ENCODE data around the gene ATP6AP1. TPM values are rescaled to one million over a fixed set of nuclear protein-coding genes. Genes with fewer than 3 reads are reported as not detected.

Gene ATP6AP1
- total RNA-seq, 2 experiments from 2014 or later = 46.1 to 46.9 TPM

DNA sequence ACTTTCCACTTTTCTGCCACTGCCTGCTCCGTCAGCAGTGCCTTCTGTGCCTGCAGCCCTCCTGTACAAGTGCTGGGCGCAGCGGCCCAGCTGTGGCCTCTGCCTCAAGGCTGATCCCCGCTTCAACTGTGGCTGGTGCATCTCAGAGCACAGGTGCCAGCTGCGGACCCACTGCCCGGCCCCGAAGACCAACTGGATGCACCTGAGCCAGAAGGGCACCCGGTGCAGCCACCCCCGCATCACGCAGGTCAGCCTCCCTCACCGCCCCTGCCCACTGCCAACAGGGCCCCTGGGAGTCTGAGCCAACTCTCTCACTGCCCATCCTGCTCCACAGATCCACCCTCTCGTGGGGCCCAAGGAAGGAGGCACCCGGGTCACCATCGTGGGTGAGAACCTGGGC, 37.1 kb downstream of the ATP6AP1 start:
- H3K9me3 Mint-ChIP-seq = no peaks in the 10 kb centered on the region
- no peaks in the 10 kb centered on the region for H3K4me1 Mint-ChIP-seq
- no peak overlapping the region for H3K27ac Mint-ChIP-seq
- DNase-seq = no peak
- no peak overlapping the region for H3K4me3 Mint-ChIP-seq
- CTCF ChIA-PET = interaction anchor here (0.9 to 1.2 kb wide), 3 partner anchors 19 to 26 kb away, joined by 3 read pairs; partner anchors contain the start of gene UBL4A
- H3K36me3 Mint-ChIP-seq (ENCODE audit: low read depth) = no peaks in the 10 kb centered on the region
- POLR2A ChIA-PET = no interaction called here
- H3K27me3 Mint-ChIP-seq = no peaks in the 10 kb centered on the region

DNA sequence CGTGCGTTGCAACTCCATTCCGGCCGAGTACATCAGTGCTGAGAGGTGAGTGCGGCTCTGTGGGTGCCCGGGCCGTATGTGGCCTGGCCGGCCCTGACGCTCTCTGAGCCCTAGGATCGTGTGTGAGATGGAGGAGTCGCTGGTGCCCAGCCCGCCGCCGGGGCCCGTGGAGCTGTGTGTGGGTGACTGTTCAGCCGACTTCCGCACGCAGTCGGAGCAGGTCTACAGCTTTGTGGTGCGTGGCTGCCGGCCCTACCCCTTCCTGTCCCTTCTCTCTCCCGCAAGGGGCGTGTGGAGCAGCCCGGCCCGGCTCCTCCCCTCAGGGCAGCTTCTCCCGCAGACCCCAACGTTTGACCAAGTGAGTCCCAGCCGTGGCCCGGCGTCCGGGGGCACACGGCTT, 37.6 kb downstream of the ATP6AP1 start:
- Mint-ChIP-seq H3K9me3 (no peaks in the 10 kb centered on the region), H3K36me3 (ENCODE audit: low read depth) (no peaks in the 10 kb centered on the region), H3K27ac (no peak overlapping the region), H3K4me1 (no peaks in the 10 kb centered on the region), H3K4me3 (no peak overlapping the region), H3K27me3 (no peaks in the 10 kb centered on the region)
- DNase-seq = no peak
- CTCF ChIA-PET = interaction anchor here (1.2 kb wide), 1 partner anchor 21 kb away, joined by 3 read pairs; the partner anchor contains the start of gene UBL4A
- POLR2A ChIA-PET = no interaction called here

DNA sequence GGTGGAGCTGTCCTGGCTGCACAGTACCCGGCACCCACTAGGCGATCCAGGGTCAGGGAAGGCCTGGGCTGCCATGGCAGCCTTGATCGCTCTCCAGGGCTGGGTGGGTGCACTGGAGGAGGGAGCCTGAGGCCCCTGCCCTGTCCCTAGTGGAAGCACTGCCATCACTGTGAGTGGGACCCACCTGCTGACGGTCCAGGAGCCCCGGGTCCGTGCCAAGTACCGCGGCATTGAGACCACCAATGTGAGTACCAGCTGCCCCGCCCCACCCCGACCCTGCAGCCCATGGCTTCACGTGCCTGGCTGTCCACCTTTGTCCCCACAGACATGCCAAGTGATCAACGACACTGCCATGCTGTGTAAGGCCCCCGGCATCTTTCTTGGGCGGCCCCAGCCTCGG, 38.4 kb downstream of the ATP6AP1 start:
- CTCF ChIA-PET = interaction anchor here (0.6 kb wide), 1 partner anchor 26 kb away, joined by 3 read pairs; no protein-coding TSS in a partner anchor
- Mint-ChIP-seq H3K9me3 (no peaks in the 10 kb centered on the region), H3K36me3 (ENCODE audit: low read depth) (no peaks in the 10 kb centered on the region), H3K4me1 (no peaks in the 10 kb centered on the region), H3K4me3 (no peak overlapping the region), H3K27me3 (no peaks in the 10 kb centered on the region), H3K27ac (no peak overlapping the region)
- no peak for DNase-seq
- POLR2A ChIA-PET = no interaction called here

DNA sequence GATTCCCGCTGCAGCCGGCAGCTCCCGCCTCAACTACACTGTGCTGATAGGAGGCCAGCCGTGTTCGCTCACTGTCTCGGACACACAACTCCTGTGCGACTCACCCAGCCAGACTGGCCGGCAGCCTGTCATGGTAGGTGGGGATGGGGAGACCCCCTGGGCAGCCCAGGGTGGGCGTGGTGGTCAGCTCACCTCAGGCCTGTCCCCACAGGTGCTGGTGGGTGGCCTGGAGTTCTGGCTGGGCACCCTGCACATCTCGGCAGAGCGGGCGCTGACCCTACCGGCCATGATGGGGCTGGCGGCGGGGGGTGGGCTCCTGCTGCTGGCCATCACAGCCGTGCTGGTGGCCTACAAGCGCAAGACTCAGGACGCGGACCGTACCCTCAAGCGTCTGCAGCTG, 39.1 kb downstream of the ATP6AP1 start:
- ChIA-PET CTCF (no interaction called here), POLR2A (no interaction called here)
- DNase-seq = no peak
- Mint-ChIP-seq H3K27me3 (no peaks in the 10 kb centered on the region), H3K4me3 (no peak overlapping the region), H3K9me3 (no peaks in the 10 kb centered on the region), H3K27ac (no peak overlapping the region), H3K4me1 (no peaks in the 10 kb centered on the region), H3K36me3 (ENCODE audit: low read depth) (no peaks in the 10 kb centered on the region)

DNA sequence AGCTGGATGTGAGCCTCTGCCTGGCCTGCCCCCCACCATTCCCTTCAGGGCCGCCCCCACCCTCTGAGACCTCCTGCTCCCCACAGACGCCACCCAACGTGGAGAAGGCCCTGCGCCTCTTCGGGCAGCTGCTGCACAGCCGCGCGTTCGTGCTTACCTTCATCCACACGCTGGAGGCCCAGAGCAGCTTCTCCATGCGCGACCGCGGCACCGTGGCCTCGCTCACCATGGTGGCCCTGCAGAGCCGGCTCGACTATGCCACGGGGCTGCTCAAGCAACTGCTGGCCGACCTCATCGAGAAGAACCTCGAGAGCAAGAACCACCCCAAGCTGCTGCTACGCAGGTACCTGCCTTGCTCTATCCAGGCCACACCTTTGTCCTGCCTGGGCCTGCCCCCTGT, 39.7 kb downstream of the ATP6AP1 start:
- CTCF ChIA-PET = interaction anchor here (0.6 kb wide), 1 partner anchor 574 kb away, joined by 3 read pairs; no protein-coding TSS in a partner anchor
- Mint-ChIP-seq H3K9me3 (no peaks in the 10 kb centered on the region), H3K36me3 (ENCODE audit: low read depth) (no peaks in the 10 kb centered on the region), H3K27me3 (no peaks in the 10 kb centered on the region), H3K27ac (no peak overlapping the region), H3K4me1 (no peaks in the 10 kb centered on the region), H3K4me3 (no peak overlapping the region)
- no peak for DNase-seq
- POLR2A ChIA-PET = no interaction called here

DNA sequence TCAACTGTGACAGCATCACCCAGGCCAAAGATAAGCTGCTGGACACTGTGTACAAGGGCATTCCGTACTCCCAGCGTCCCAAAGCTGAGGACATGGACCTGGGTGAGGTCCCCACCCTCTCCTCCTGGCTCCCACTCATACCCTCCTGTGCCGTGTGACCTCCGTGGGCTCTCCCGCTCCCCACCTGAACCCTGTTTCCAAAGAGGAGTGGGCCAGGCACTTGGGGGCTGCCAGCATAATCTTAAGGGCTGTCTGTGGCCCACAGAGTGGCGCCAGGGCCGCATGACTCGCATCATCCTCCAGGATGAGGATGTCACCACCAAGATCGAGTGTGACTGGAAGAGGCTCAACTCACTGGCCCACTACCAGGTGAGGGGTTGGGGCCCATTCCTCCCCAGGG, 40.6 kb downstream of the ATP6AP1 start:
- Mint-ChIP-seq H3K27ac (no peak overlapping the region), H3K36me3 (ENCODE audit: low read depth) (no peaks in the 10 kb centered on the region), H3K9me3 (no peaks in the 10 kb centered on the region), H3K27me3 (no peaks in the 10 kb centered on the region), H3K4me1 (no peaks in the 10 kb centered on the region), H3K4me3 (no peak overlapping the region)
- no peak for DNase-seq
- ChIA-PET POLR2A (no interaction called here), CTCF (interaction anchor here (0.6 kb wide), 1 partner anchor 42 kb away, joined by 3 read pairs; no protein-coding TSS in a partner anchor)

DNA sequence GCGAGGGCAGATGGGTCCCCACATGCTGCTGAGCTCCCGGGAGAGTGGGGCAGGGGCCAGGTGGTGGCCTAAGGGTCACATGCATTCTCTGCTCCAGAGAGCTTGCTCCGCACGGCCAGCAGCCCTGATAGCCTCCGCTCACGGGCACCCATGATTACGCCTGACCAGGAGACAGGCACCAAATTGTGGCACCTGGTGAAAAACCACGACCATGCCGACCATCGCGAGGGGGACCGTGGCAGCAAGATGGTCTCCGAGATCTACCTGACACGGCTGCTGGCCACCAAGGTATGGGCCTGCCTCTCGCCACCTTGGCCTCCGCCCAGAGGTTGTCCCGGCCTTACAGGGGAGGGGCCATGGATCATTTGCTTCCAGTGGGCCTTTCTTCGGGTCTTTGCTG, 41.4 kb downstream of the ATP6AP1 start:
- Mint-ChIP-seq H3K27me3 (no peaks in the 10 kb centered on the region), H3K4me3 (no peak overlapping the region), H3K27ac (no peak overlapping the region), H3K9me3 (no peaks in the 10 kb centered on the region), H3K36me3 (ENCODE audit: low read depth) (no peaks in the 10 kb centered on the region), H3K4me1 (no peaks in the 10 kb centered on the region)
- ChIA-PET CTCF (no interaction called here), POLR2A (no interaction called here)
- no peak for DNase-seq

DNA sequence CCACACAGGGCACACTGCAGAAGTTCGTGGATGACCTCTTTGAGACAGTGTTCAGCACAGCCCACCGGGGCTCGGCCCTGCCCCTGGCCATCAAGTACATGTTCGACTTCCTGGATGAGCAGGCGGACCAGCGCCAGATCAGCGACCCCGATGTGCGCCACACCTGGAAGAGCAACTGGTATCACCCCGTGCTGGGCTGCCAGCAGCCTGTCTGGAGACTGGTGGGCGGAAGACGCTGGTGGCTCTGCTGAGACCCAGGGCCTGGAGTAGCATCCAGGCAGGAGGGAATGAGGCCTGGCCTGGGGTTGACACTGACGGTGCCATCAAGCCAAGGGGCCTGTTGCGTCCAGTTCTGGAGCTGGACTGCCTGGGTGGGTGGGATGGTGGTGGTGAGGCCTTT, 42.0 kb downstream of the ATP6AP1 start:
- H3K4me1 Mint-ChIP-seq = peaks cover 2% of the 10 kb centered on the region
- no peak overlapping the region for H3K27ac Mint-ChIP-seq
- no peak for DNase-seq
- no peak overlapping the region for H3K4me3 Mint-ChIP-seq
- POLR2A ChIA-PET = no interaction called here
- no peaks in the 10 kb centered on the region for H3K27me3 Mint-ChIP-seq
- no peaks in the 10 kb centered on the region for H3K9me3 Mint-ChIP-seq
- CTCF ChIA-PET = no interaction called here
- H3K36me3 Mint-ChIP-seq (ENCODE audit: low read depth) = peaks cover under 1% of the 10 kb centered on the region

DNA sequence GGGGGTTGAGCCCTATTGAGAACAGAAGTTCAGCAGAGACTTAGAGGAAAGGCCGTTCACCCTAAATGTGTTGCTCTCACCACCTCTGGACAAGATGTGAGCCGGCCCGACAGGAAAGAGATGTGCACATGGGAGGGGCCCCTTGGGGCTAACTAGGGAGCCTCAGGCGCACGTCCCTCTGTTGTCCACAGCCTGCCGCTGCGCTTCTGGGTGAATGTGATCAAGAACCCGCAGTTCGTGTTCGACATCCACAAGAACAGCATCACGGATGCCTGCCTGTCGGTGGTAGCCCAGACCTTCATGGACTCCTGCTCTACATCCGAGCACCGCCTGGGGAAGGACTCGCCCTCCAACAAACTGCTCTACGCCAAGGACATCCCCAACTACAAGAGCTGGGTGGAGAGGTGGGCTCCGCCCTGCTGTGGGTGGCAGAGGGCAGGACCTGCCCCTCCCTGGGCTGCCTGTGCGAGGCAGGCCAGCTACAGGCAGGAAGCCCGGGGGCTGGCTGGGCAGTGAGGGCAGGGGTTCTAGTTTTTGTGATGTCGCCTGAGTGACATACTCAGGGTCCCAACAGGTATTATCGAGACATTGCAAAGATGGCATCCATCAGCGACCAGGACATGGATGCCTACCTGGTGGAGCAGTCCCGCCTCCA, 42.6 kb downstream of the ATP6AP1 start:
- Mint-ChIP-seq H3K4me1 (peaks cover 5% of the 10 kb centered on the region), H3K36me3 (ENCODE audit: low read depth) (peaks cover 2% of the 10 kb centered on the region), H3K9me3 (no peaks in the 10 kb centered on the region), H3K27ac (no peak overlapping the region), H3K27me3 (no peaks in the 10 kb centered on the region), H3K4me3 (no peak overlapping the region)
- ChIA-PET POLR2A (no interaction called here), CTCF (interaction anchor here (1.2 kb wide), 1 partner anchor 56 kb away, joined by 3 read pairs; no protein-coding TSS in a partner anchor)
- DNase-seq = no peak

DNA sequence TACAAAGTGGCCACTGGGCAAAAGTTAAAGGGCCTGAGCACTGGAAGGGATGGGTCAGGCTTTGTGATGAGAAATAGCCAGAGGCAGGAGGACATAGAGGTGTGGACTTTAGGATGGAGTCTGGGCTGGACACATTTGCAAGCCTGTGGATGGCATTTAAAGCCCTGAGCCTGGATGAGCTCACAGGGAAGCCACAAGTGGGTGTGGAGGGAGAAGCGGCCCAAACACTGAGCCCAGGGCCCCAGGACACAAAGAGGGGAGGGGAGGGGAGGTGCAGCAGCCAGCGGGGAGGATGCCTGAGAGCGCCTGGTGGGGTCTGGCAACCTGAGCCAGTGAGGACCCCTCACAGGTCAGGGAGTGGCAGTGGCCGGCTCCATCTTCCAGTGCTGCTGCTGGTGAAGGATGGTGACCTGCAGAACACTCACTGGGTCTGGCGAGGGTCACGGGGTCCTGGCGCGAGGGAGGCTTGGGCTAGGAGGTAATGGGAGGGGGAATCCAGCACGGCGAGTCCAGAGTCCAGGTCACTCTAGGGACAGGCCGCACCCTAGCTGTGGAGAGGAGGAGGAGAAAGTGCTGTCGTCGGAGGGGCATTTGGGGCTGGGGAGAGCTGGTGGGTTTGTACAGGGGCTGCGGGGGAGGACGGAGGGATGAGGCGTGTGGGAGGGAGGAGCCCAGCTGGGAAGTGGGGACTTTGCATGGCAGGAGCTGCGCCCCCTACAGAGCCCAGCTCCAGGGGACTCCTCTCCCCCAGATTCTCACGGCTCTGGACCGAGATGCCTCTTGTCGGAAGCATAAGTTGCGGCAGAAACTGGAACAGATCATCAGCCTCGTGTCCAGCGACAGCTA, 43.6 kb downstream of the ATP6AP1 start:
- CTCF ChIA-PET = interaction anchor here (1.2 kb wide), 2 partner anchors 22 to 55 kb away, joined by 3 read pairs; no protein-coding TSS in a partner anchor
- H3K4me1 Mint-ChIP-seq = peaks cover 12% of the 10 kb centered on the region
- no peaks in the 10 kb centered on the region for H3K27me3 Mint-ChIP-seq

DNA sequence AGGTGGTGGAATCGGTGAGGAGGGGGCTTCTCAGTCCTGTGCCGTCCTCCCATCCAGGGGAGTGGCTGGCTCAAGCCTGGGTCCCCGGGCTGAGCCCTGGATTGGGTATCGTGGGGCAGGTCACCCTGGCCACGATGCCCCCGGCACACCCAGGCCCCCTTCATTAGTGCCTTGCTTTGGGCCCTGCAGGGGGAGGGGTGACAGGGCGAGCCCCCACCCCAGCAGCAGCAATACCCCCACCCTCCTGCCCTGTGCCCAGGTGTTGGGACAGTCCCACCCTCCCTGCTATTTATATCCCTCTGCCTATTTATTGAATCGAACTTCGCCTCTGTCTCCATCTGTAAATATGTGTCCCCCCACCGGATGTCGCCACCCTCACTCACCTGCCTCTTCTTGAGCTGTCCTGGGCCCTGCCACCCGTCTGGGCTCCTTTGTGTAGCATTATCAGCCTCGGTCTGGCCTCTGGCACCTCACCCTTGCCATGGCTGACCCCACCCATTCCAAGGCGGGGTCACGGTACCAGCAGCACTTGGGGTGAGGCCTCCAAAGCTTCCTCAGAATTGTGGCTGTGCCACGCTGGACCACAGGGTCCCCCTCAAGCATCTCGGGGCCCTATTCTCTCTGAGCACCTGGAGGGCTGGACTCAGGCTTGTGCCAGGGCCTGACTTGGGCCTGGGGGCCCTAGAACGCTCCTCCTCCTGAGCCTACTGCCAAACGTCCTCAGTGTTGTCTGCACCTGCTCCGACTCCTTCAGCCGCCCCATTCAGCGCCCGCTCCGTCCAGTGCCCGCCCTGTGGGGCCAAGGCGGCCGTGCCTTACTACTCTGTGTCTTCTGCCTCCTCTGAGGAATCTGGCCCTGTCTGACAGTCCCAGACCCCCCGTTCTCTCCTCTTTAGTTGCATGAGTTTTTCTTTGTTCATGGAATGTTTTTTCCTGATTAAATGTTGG, 44.5 kb downstream of the ATP6AP1 start:
- Mint-ChIP-seq H3K36me3 (ENCODE audit: low read depth) (peaks cover 2% of the 10 kb centered on the region), H3K27ac (no peak overlapping the region), H3K4me3 (no peak overlapping the region), H3K4me1 (peaks cover 20% of the 10 kb centered on the region), H3K27me3 (no peaks in the 10 kb centered on the region), H3K9me3 (no peaks in the 10 kb centered on the region)
- ChIA-PET POLR2A (no interaction called here), CTCF (interaction anchor here (1.2 kb wide), 1 partner anchor 23 kb away, joined by 3 read pairs; no protein-coding TSS in a partner anchor)
- DNase-seq = no peak

More for the DNA sequence above, 43.6 kb downstream of the ATP6AP1 start:
- DNase-seq = no peak
- POLR2A ChIA-PET = no interaction called here
- peaks cover 2% of the 10 kb centered on the region for H3K36me3 Mint-ChIP-seq (ENCODE audit: low read depth)
- H3K9me3 Mint-ChIP-seq = no peaks in the 10 kb centered on the region
- H3K4me3 Mint-ChIP-seq = no peak overlapping the region
- H3K27ac Mint-ChIP-seq = no peak overlapping the region

DNA sequence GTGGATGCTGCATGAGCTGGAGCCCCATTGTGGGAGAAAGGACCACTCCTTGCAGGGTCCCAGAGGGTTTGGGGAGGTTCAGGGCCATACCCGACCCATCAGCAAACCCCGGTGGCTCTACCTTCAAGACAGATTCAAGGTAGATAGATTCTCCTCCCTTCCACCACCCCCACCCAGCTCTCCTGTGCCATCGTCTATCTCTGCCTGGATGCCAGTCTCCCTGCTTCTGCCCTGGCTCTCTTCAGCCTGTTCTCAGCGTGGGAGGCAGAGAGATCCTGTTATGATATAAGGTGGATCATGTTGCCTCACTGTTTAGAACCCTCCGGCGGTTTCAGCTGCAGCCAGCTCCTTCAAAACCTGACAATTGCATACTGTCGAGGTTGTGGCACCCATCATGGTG, 45.2 kb downstream of the ATP6AP1 start:
- Mint-ChIP-seq H3K9me3 (no peaks in the 10 kb centered on the region), H3K4me1 (peaks cover 20% of the 10 kb centered on the region), H3K27me3 (no peaks in the 10 kb centered on the region), H3K36me3 (ENCODE audit: low read depth) (peaks cover 2% of the 10 kb centered on the region), H3K27ac (no peak overlapping the region), H3K4me3 (no peak overlapping the region)
- no peak for DNase-seq
- ChIA-PET POLR2A (no interaction called here), CTCF (interaction anchor here (0.6 kb wide), 3 partner anchors 43 to 79 kb away, joined by 3 to 8 read pairs (median 3); no protein-coding TSS in a partner anchor)

Measured in activated CD4-positive, alpha-beta T cell treated with anti-CD3 and anti-CD28 coated beads, Interleukin-2, amount 10 ng/mL, durations not matched to agents 7 days and 5 days (primary cell).